ENCODE measurements around the gene FAM162A.

GRCh38 chr3:122415104-122415744, 31.2 kb downstream of the FAM162A start:
- TF ChIP-seq CTCF (IDR thresholded peaks at IDR 0.05) (no peak), POLR2A (IDR thresholded peaks at IDR 0.05) (no peak)

All from esophagus squamous epithelium (tissue), 4 donors.